ENCODE data around the gene FOXP1. TPM values are rescaled to one million over a fixed set of nuclear protein-coding genes. Genes with fewer than 3 reads are reported as not detected.

Gene FOXP1
- polyA plus RNA-seq, 1 donor (not counting 4 experiments of a cell fraction or from before 2014, with no cell fraction given) = 14.6 TPM

- Histone ChIP-seq H4K20me1 (ENCODE audit: control insufficient read depth, extremely low read depth, insufficient read depth, low read length) (no peaks in the 10 kb centered on the region), H3K9me1 (ENCODE audit: control insufficient read depth, extremely low read depth, insufficient read depth, low read length) (no peaks in the 10 kb centered on the region), H3K36me3 (ENCODE audit: control insufficient read depth in 2 of 2, extremely low read depth in 1 of 2, insufficient read depth in 2 of 2, low read length in 2 of 2) (no peaks in the 10 kb centered on the region), H3K27ac (ENCODE audit: control insufficient read depth, insufficient read depth, low read length) (no peak overlapping the region), H3K4me3 (ENCODE audit: control insufficient read depth in 2 of 3, extremely low read depth in 1 of 3, insufficient read depth in 2 of 3, low read depth in 1 of 3, low read length in 3 of 3) (no peak overlapping the region), H2AFZ (ENCODE audit: control insufficient read depth, low read length) (no peak overlapping the region), H3K9me3 (ENCODE audit: control insufficient read depth, low read depth, low read length) (no peaks in the 10 kb centered on the region), H3K9ac (ENCODE audit: control insufficient read depth, extremely low read depth, insufficient read depth, low read length) (no peak overlapping the region), H3K27me3 (ENCODE audit: control insufficient read depth, extremely low read depth, insufficient read depth, low read length) (no peaks in the 10 kb centered on the region), H3K4me1 (ENCODE audit: control insufficient read depth, extremely low read depth, insufficient read depth, low read length) (no peaks in the 10 kb centered on the region), H3K4me2 (ENCODE audit: control insufficient read depth, extremely low read depth, insufficient read depth, low read depth, low read length) (no peak overlapping the region), H3K79me2 (ENCODE audit: control insufficient read depth, insufficient read depth, low read length) (no peaks in the 10 kb centered on the region)
- TF ChIP-seq EZH2 (IDR thresholded peaks at IDR 0.05; ENCODE audit: low read length) = no peak
- TF ChIP-seq, protein P1, sequence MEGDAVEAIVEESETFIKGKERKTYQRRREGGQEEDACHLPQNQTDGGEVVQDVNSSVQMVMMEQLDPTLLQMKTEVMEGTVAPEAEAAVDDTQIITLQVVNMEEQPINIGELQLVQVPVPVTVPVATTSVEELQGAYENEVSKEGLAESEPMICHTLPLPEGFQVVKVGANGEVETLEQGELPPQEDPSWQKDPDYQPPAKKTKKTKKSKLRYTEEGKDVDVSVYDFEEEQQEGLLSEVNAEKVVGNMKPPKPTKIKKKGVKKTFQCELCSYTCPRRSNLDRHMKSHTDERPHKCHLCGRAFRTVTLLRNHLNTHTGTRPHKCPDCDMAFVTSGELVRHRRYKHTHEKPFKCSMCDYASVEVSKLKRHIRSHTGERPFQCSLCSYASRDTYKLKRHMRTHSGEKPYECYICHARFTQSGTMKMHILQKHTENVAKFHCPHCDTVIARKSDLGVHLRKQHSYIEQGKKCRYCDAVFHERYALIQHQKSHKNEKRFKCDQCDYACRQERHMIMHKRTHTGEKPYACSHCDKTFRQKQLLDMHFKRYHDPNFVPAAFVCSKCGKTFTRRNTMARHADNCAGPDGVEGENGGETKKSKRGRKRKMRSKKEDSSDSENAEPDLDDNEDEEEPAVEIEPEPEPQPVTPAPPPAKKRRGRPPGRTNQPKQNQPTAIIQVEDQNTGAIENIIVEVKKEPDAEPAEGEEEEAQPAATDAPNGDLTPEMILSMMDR (optimal IDR thresholded peaks at IDR 0.05 in 1 of 3, IDR thresholded peaks at IDR 0.05 in 1 of 3, conservative IDR thresholded peaks at IDR 0.05 in 1 of 3; ENCODE audit: extremely low read depth in 1 of 3, insufficient read depth in 2 of 3, low read length in 3 of 3) = no peak
- DNase-seq (ENCODE audit: low read depth, low spot score) (no peak), FAIRE-seq (no peak)
- dilution Hi-C loops (cut with MboI; ENCODE audit: extremely low pct_ligation_motif_present, low sequenced_read_pairs) = no loop called here
These were observed 232.0 kb downstream of the FOXP1 start for GRCh38 chr3:71351403-71352149.

DNA sequence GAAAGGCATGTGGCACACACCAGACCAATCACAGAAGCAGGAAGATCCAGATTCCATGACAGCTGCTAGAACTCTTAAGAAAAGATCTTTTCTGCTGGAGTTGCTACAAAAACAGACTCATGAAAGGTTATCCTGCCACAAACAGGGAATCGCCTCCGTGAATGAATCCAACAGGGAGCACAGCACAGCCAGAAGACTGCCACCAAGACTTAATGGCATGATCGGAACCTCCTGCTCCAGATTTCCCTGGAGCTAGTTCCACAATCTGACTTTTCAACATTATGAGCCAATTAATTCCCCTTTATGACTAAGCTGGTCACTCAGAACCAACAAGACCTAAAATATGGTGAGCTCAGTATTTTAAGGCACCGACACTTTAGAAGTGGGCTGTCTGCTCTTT lies 232.5 kb downstream of the FOXP1 start:
- Histone ChIP-seq H2AFZ (ENCODE audit: control insufficient read depth, low read length) (no peak overlapping the region), H4K20me1 (ENCODE audit: control insufficient read depth, extremely low read depth, insufficient read depth, low read length) (no peaks in the 10 kb centered on the region), H3K4me1 (ENCODE audit: control insufficient read depth, extremely low read depth, insufficient read depth, low read length) (no peaks in the 10 kb centered on the region), H3K27ac (ENCODE audit: control insufficient read depth, insufficient read depth, low read length) (no peak overlapping the region), H3K4me3 (ENCODE audit: control insufficient read depth in 2 of 3, extremely low read depth in 1 of 3, insufficient read depth in 2 of 3, low read depth in 1 of 3, low read length in 3 of 3) (no peak overlapping the region), H3K79me2 (ENCODE audit: control insufficient read depth, insufficient read depth, low read length) (no peaks in the 10 kb centered on the region), H3K36me3 (ENCODE audit: control insufficient read depth in 2 of 2, extremely low read depth in 1 of 2, insufficient read depth in 2 of 2, low read length in 2 of 2) (no peaks in the 10 kb centered on the region), H3K27me3 (ENCODE audit: control insufficient read depth, extremely low read depth, insufficient read depth, low read length) (no peaks in the 10 kb centered on the region), H3K9ac (ENCODE audit: control insufficient read depth, extremely low read depth, insufficient read depth, low read length) (no peak overlapping the region), H3K9me3 (ENCODE audit: control insufficient read depth, low read depth, low read length) (no peaks in the 10 kb centered on the region), H3K4me2 (ENCODE audit: control insufficient read depth, extremely low read depth, insufficient read depth, low read depth, low read length) (no peak overlapping the region), H3K9me1 (ENCODE audit: control insufficient read depth, extremely low read depth, insufficient read depth, low read length) (no peaks in the 10 kb centered on the region)
- DNase-seq (ENCODE audit: low read depth, low spot score) (no peak), FAIRE-seq (no peak)
- TF ChIP-seq EZH2 (IDR thresholded peaks at IDR 0.05; ENCODE audit: low read length) = no peak
- TF ChIP-seq, protein P1 (optimal IDR thresholded peaks at IDR 0.05 in 1 of 3, IDR thresholded peaks at IDR 0.05 in 1 of 3, conservative IDR thresholded peaks at IDR 0.05 in 1 of 3; ENCODE audit: extremely low read depth in 1 of 3, insufficient read depth in 2 of 3, low read length in 3 of 3) = no peak
- dilution Hi-C loops (cut with MboI; ENCODE audit: extremely low pct_ligation_motif_present, low sequenced_read_pairs) = no loop called here

Data from keratinocyte (primary cell).